Sigmoid colon (tissue), 7 donors: Measurements from ENCODE around the gene HS6ST2. TPM values are rescaled to one million over a fixed set of nuclear protein-coding genes. Genes with fewer than 3 reads are reported as not detected.

Experiments
- DNase-seq: peaks from one replicate; pipeline ENCODE4 v3.0.0-alpha.2; 2019
- H3K27ac ChIP-seq, 4 donors: fragments of 200-600 bp; sonication (generic); one replicate each; pipeline ENCODE4 v1.5.1; 2016 to 2019; ENCODE audit warnings: mild to moderate bottlenecking in 1 of 4
- H3K27me3 ChIP-seq, 3 donors: fragments of 200-600 bp; sonication (generic); one replicate each; pipeline ENCODE4 v1.5.1; 2019; ENCODE audit warnings: mild to moderate bottlenecking in 1 of 3
- H3K36me3 ChIP-seq, 4 donors: fragments of 200-600 bp; sonication (generic); one replicate each; pipeline ENCODE4 v1.5.1; 2016 to 2019
- H3K4me1 ChIP-seq, 4 donors: fragments of 200-600 bp; sonication (generic); one replicate each; pipeline ENCODE4 v1.5.1; 2017 to 2019
- H3K4me3 ChIP-seq, 4 donors: fragments of 200-600 bp; sonication (generic); one replicate each; pipeline ENCODE4 v1.5.1; 2017 to 2019; ENCODE audit warnings: mild to moderate bottlenecking in 2 of 4, moderate library complexity in 1 of 4
- H3K9me3 ChIP-seq, 4 donors: fragments of 200-600 bp in 3 of 4; sonication (generic) in 3 of 4; one replicate each; pipeline versions ENCODE4 v1.5.1 to v1.6.1; 2013 to 2019
- CTCF ChIP-seq, 4 experiments: fragments of 450-650 bp in 3 of 4; fragments of 200-600 bp in 1 of 4; IDR thresholded peaks; one replicate each; pipeline ENCODE4 v1.5.1; 2016 to 2019; ENCODE audit warnings: antibody characterized with exemption in 4 of 4, mild to moderate bottlenecking in 3 of 4, moderate library complexity in 2 of 4
- EP300 ChIP-seq, 4 donors: sonication (generic); formaldehyde crosslinking; IDR thresholded peaks; one replicate each; pipeline ENCODE4 v1.6.1; 2017; ENCODE audit warnings: antibody characterized with exemption in 4 of 4
- POLR2A ChIP-seq, 2 donors: fragments of 450-650 bp; IDR thresholded peaks; one replicate each; pipeline ENCODE4 v1.6.1; 2016; ENCODE audit warnings: antibody characterized with exemption in 2 of 2, mild to moderate bottlenecking in 2 of 2, moderate library complexity in 2 of 2
- POLR2AphosphoS5 ChIP-seq, 4 donors: sonication (generic); formaldehyde crosslinking; IDR thresholded peaks; one replicate each; pipeline ENCODE4 v1.6.1; 2017; ENCODE audit warnings: antibody characterized with exemption in 4 of 4
- WGBS, 2 donors: extraction: QIAGEN DNeasy Blood & Tissue Kit; methylation state at CpG; one replicate each; pipeline ENCODE4 v1.1.7; 2013; 5-methylcytosine and 5-hydroxymethylcytosine counted together
- intact Hi-C: fragments of 100-400 bp; cut with DNase I; formaldehyde crosslinking; loops from one replicate; pipeline ENCODE4 v1.15.1; 2023
- polyA plus RNA-seq, 3 donors: library from polyadenylated mRNA; stranded (reverse); fragments of 200-250 nt; gene quantifications; one replicate each; pipeline ENCODE4 v1.2.3, GENCODE V29; 2013
- total RNA-seq, 4 donors: library from RNA; depleted of rRNA; stranded (reverse); fragments of >200 nt; gene quantifications; one replicate each; pipeline ENCODE4 v1.1.0, GENCODE V29; 2016
- donor health status: healthy with polysubstance abuse.
- donor health status: Bipolar disorder and iron deficiency.
- donor health status: healthy.

The HS6ST2 gene
- total and polyA plus RNA-seq, 7 donors: under 0.01 to 0.82 (median 0.27) TPM; not detected in 1

DNA sequence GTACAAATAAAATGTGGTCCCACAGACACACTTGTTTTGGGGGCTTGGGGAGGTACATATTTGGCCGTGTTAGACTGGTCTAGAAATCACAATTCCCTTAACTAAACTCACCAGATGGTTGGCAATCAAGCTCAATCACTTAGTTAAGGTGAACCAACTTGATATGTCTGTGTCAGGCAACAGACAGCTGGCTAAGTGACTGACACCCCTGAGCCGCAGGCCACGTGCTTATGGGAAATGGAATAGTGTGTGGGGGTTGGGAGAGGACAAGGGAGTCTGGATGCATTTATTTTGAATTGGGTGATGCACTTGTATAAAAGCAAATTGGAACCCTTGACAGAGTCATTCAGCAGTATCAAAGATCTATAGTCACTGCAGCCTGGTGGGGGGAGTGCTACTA is 209.0 kb downstream of the HS6ST2 start:
- Histone ChIP-seq H3K27ac (no peak overlapping the region), H3K4me1 (no peaks in the 10 kb centered on the region), H3K27me3 (peaks cover 0 to 3% (median 0%) of the 10 kb centered on the region in 3 donors), H3K9me3 (no peaks in the 10 kb centered on the region), H3K36me3 (no peaks in the 10 kb centered on the region), H3K4me3 (no peak overlapping the region)
- intact Hi-C loops: no loop called here
- DNase-seq: no peak
- TF ChIP-seq POLR2AphosphoS5 (IDR thresholded peaks at IDR 0.05) (no peak), POLR2A (IDR thresholded peaks at IDR 0.05) (no peak), EP300 (IDR thresholded peaks at IDR 0.05) (no peak), CTCF (IDR thresholded peaks at IDR 0.05) (no peak)
- WGBS, 2 donors: 56 to 81% methylated on average over 3 of the region's 3 CpGs

GRCh38 chrX:132748909-132749308 is 209.5 kb downstream of the HS6ST2 start:
- 89 to 91% methylated on average over 4 of the region's 4 CpGs for WGBS, 2 donors
- Histone ChIP-seq H3K36me3 (no peaks in the 10 kb centered on the region), H3K9me3 (no peaks in the 10 kb centered on the region), H3K4me1 (no peaks in the 10 kb centered on the region), H3K27me3 (peaks cover 0 to 5% (median 0%) of the 10 kb centered on the region in 3 donors), H3K27ac (no peak overlapping the region), H3K4me3 (no peak overlapping the region)
- DNase-seq: no peak
- TF ChIP-seq POLR2A (IDR thresholded peaks at IDR 0.05): no peak
- TF ChIP-seq CTCF (IDR thresholded peaks at IDR 0.05): no peak
- TF ChIP-seq EP300 (IDR thresholded peaks at IDR 0.05): no peak
- no peak for TF ChIP-seq POLR2AphosphoS5 (IDR thresholded peaks at IDR 0.05)
- intact Hi-C loops: no loop called here

DNA sequence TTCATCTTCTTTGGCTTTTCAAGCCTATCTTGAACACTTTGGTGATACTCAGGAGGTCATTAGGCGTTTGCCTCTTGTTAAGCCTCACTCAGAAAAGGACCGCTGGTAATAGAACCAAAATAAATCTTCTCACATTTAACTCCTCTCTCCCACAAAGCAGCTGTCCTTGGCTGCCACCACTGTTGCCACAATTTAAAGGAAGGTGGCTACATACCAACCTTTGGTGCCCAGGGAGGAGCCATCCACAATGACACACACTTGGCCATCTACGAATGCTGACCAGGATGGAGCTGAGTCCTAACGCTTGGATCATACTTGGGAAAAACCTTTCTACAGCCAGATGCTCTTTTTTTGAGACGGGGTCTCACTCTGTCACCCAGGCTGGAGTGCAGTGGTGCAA is 210.2 kb downstream of the HS6ST2 start:
- no peaks in the 10 kb centered on the region for H3K9me3 ChIP-seq
- DNase-seq: no peak
- intact Hi-C loops: no loop called here
- H3K27ac ChIP-seq: no peak overlapping the region
- 89 to 92% methylated on average over 5 of the region's 5 CpGs for WGBS, 2 donors
- H3K27me3 ChIP-seq: peaks cover 0 to 5% (median 0%) of the 10 kb centered on the region in 3 donors
- TF ChIP-seq POLR2AphosphoS5 (IDR thresholded peaks at IDR 0.05): no peak
- no peak for TF ChIP-seq POLR2A (IDR thresholded peaks at IDR 0.05)
- TF ChIP-seq CTCF (IDR thresholded peaks at IDR 0.05): no peak
- no peak for TF ChIP-seq EP300 (IDR thresholded peaks at IDR 0.05)
- no peak overlapping the region for H3K4me3 ChIP-seq
- H3K4me1 ChIP-seq: no peaks in the 10 kb centered on the region
- H3K36me3 ChIP-seq: no peaks in the 10 kb centered on the region

DNA sequence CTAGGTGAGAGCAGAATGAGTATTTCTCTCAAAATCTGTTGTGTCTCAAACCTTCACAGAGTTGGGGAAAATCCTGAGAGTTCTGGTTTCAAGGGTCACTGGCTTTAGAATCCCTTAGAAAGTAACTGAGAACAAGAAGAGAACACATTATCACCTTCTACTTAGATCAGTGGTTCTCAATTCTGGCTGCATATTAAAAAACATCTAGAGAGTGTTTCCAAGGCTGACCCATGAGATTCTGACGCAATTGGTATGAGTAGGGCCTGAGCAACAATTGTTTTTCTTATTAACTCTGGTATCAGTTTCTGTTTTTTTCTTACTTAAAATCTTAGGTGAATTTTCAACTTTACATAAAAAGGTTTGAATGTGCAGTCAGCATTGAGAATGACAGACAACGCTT is 212.8 kb downstream of the HS6ST2 start:
- H3K36me3 ChIP-seq: no peaks in the 10 kb centered on the region
- no peaks in the 10 kb centered on the region for H3K9me3 ChIP-seq
- TF ChIP-seq POLR2A (IDR thresholded peaks at IDR 0.05) (no peak), EP300 (IDR thresholded peaks at IDR 0.05) (no peak), POLR2AphosphoS5 (IDR thresholded peaks at IDR 0.05) (no peak), CTCF (IDR thresholded peaks at IDR 0.05) (no peak)
- no peak for DNase-seq
- intact Hi-C loops: no loop called here
- no peak overlapping the region for H3K4me3 ChIP-seq
- no peak overlapping the region for H3K27ac ChIP-seq
- H3K4me1 ChIP-seq: no peaks in the 10 kb centered on the region
- WGBS, 2 donors: 91 to 95% methylated on average over 2 of the region's 2 CpGs
- H3K27me3 ChIP-seq: peaks cover 0 to 5% (median 0%) of the 10 kb centered on the region in 3 donors

DNA sequence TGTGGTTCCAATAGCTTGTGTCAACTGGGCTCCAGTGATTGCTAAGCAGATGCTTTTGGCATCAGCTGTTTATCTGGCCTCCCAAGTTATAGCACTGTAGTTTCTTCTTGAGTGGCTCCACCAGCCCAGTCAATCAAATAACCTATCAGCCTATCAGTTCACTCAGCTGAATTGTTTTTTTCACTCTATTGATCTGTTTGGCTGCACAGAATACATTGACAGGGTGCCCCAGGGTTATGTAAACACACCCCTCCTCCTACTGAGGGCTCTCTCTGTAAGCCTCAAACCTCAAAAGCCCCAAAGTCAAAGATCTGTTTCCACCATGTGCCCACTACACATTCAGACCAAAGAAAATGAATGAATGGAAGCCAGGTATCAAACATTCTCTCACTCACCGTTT is 214.0 kb downstream of the HS6ST2 start:
- Histone ChIP-seq H3K36me3 (no peaks in the 10 kb centered on the region), H3K27me3 (peaks cover 0 to 5% (median 0%) of the 10 kb centered on the region in 3 donors), H3K4me3 (no peak overlapping the region), H3K27ac (no peak overlapping the region), H3K9me3 (no peaks in the 10 kb centered on the region), H3K4me1 (no peaks in the 10 kb centered on the region)
- intact Hi-C loops: no loop called here
- TF ChIP-seq POLR2AphosphoS5 (IDR thresholded peaks at IDR 0.05) (no peak), EP300 (IDR thresholded peaks at IDR 0.05) (no peak), CTCF (IDR thresholded peaks at IDR 0.05) (no peak), POLR2A (IDR thresholded peaks at IDR 0.05) (no peak)
- DNase-seq: no peak
- 0 to 60% methylated on average over 1 of the region's 1 CpG for WGBS, 2 donors
